SK-N-SH treated with all-trans-retinoic acid at 6 μM for 48 hours (cell line): ENCODE data around the gene TANC1.

Experiments used
- ATAC-seq: fragments of 200-7000 bp; cut with Tn5 transposase; 3 replicates; pipeline ENCODE4 v1.9.1; 2020; ENCODE audit warnings: mild to moderate bottlenecking, moderate library complexity
- ARNTL ChIP-seq: fragments of 450-650 bp; formaldehyde crosslinking; IDR thresholded peaks from 2 replicates; pipeline ENCODE4 v1.5.0; 2020; ENCODE audit warnings: low read depth, mild to moderate bottlenecking, moderate library complexity, borderline replicate concordance
- BACH2 ChIP-seq: fragments of 250-450 bp; sonication (Bioruptor Pico); IDR thresholded peaks from 2 replicates; pipeline ENCODE4 v1.9.0; 2021; ENCODE audit warnings: mild to moderate bottlenecking, borderline replicate concordance
- CREB5 ChIP-seq: fragments of 250-450 bp; sonication (Bioruptor Pico); IDR thresholded peaks from 2 replicates; pipeline ENCODE4 v1.5.1; 2020; ENCODE audit warnings: low read depth, mild to moderate bottlenecking, moderate library complexity
- CSDC2 ChIP-seq: fragments of 250-450 bp; sonication (Bioruptor Pico); IDR thresholded peaks from 2 replicates; pipeline ENCODE4 v1.5.0; 2020; ENCODE audit warnings: mild to moderate bottlenecking, moderate library complexity
- ESRRG ChIP-seq: fragments of 250-450 bp; sonication (Bioruptor Pico); IDR thresholded peaks from 2 replicates; pipeline ENCODE4 v1.6.1; 2021; ENCODE audit warnings: mild to moderate bottlenecking
- GLIS3 ChIP-seq: fragments of 250-450 bp; sonication (Bioruptor Pico); IDR thresholded peaks from 2 replicates; pipeline ENCODE4 v1.5.0; 2020; ENCODE audit warnings: mild to moderate bottlenecking, moderate library complexity
- ISL1 ChIP-seq: fragments of 250-450 bp; sonication (Bioruptor Pico); IDR thresholded peaks from 2 replicates; pipeline ENCODE4 v2.1.2; 2022; ENCODE audit warnings: mild to moderate bottlenecking, moderate library complexity
- OSR1 ChIP-seq: fragments of 250-450 bp; sonication (Bioruptor Pico); IDR thresholded peaks from 2 replicates; pipeline ENCODE4 v1.8.0; 2022; ENCODE audit warnings: moderate library complexity, mild to moderate bottlenecking, inconsistent platforms
- PATZ1 ChIP-seq: fragments of 250-450 bp; sonication (Bioruptor Pico); IDR thresholded peaks from 2 replicates; pipeline ENCODE4 v1.8.0; 2020; ENCODE audit warnings: mild to moderate bottlenecking, moderate library complexity, borderline replicate concordance
- POU6F1 ChIP-seq: fragments of 250-450 bp; sonication (Bioruptor Pico); IDR thresholded peaks from 2 replicates; pipeline ENCODE4 v1.8.0; 2021; ENCODE audit warnings: low read depth, mild to moderate bottlenecking, moderate library complexity, borderline replicate concordance
- PPARA ChIP-seq: fragments of 250-450 bp; sonication (Bioruptor Pico); IDR thresholded peaks from 2 replicates; pipeline ENCODE4 v1.5.0; 2020; ENCODE audit warnings: mild to moderate bottlenecking, borderline replicate concordance
- RARB ChIP-seq: fragments of 250-450 bp; sonication (Bioruptor Pico); IDR thresholded peaks from 2 replicates; pipeline ENCODE4 v1.8.0; 2021; ENCODE audit warnings: mild to moderate bottlenecking, moderate library complexity
- SNAI2 ChIP-seq: fragments of 250-450 bp; sonication (Bioruptor Pico); IDR thresholded peaks from 2 replicates; pipeline ENCODE4 v1.5.0; 2020; ENCODE audit warnings: mild to moderate bottlenecking, moderate library complexity
- TCF4 ChIP-seq: fragments of 250-450 bp; sonication (Bioruptor Pico); IDR thresholded peaks from 2 replicates; pipeline ENCODE4 v1.8.0; 2021; ENCODE audit warnings: mild to moderate bottlenecking, moderate library complexity, borderline replicate concordance
- TOX ChIP-seq: fragments of 250-450 bp; sonication (Bioruptor Pico); IDR thresholded peaks from 2 replicates; pipeline ENCODE4 v1.8.0; 2021; ENCODE audit warnings: mild to moderate bottlenecking, moderate library complexity, borderline replicate concordance
- TSHZ2 ChIP-seq: fragments of 250-450 bp; sonication (Bioruptor Pico); IDR thresholded peaks from 2 replicates; pipeline ENCODE4 v1.5.0; 2020; ENCODE audit warnings: mild to moderate bottlenecking, moderate library complexity
- ZC3H10 ChIP-seq: fragments of 250-450 bp; sonication (Bioruptor Pico); IDR thresholded peaks from 2 replicates; pipeline ENCODE4 v1.5.1; 2021; ENCODE audit warnings: mild to moderate bottlenecking, moderate library complexity
- ZFP3 ChIP-seq: fragments of 250-450 bp; sonication (Bioruptor Pico); IDR thresholded peaks from 2 replicates; pipeline ENCODE4 v1.5.0; 2020; ENCODE audit warnings: mild to moderate bottlenecking, moderate library complexity
- ZFP30 ChIP-seq: fragments of 450-650 bp; formaldehyde crosslinking; IDR thresholded peaks from 2 replicates; pipeline ENCODE4 v1.5.0; 2022; ENCODE audit warnings: mild to moderate bottlenecking, moderate library complexity
- ZNF565 ChIP-seq: fragments of 450-650 bp; formaldehyde crosslinking; conservative IDR thresholded peaks from 2 replicates; pipeline ENCODE4 v1.5.0; 2020; ENCODE audit warnings: low read depth, mild to moderate bottlenecking, moderate library complexity
- ZNF8 ChIP-seq: fragments of 450-650 bp; formaldehyde crosslinking; IDR thresholded peaks from 2 replicates; pipeline ENCODE4 v1.5.0; 2020; ENCODE audit warnings: mild to moderate bottlenecking, moderate library complexity
- TF ChIP-seq, protein P1 (sequence below): fragments of 250-450 bp; sonication (Bioruptor Pico); IDR thresholded peaks from 2 replicates; pipeline ENCODE4 v1.5.1; 2021; ENCODE audit warnings: mild to moderate bottlenecking, moderate library complexity

Gene TANC1

GRCh38 chr2:159019021-159019420 is 50.6 kb downstream of the TANC1 start (continued):
- no peak for TF ChIP-seq TSHZ2 (CRISPR knock-in tag)
- no peak for TF ChIP-seq ISL1

- no peak for ATAC-seq
- TF ChIP-seq ARNTL (CRISPR knock-in tag) (no peak), CSDC2 (CRISPR knock-in tag) (no peak), CREB5 (no peak), ZFP3 (CRISPR knock-in tag) (no peak), TCF4 (CRISPR knock-in tag) (no peak), PATZ1 (CRISPR knock-in tag) (no peak), GLIS3 (CRISPR knock-in tag) (no peak), RARB (CRISPR knock-in tag) (no peak), ZC3H10 (CRISPR knock-in tag) (no peak), ZNF8 (CRISPR knock-in tag) (no peak), OSR1 (CRISPR knock-in tag) (no peak), TSHZ2 (CRISPR knock-in tag) (no peak), TOX (CRISPR knock-in tag) (no peak), SNAI2 (CRISPR knock-in tag) (no peak), ZFP30 (CRISPR knock-in tag) (no peak), ESRRG (CRISPR knock-in tag) (no peak), PPARA (no peak), ISL1 (no peak), POU6F1 (no peak)
These were observed 53.6 kb downstream of the TANC1 start for GRCh38 chr2:159022019-159022418.

- no peak for TF ChIP-seq ISL1
- TF ChIP-seq, protein P1, sequence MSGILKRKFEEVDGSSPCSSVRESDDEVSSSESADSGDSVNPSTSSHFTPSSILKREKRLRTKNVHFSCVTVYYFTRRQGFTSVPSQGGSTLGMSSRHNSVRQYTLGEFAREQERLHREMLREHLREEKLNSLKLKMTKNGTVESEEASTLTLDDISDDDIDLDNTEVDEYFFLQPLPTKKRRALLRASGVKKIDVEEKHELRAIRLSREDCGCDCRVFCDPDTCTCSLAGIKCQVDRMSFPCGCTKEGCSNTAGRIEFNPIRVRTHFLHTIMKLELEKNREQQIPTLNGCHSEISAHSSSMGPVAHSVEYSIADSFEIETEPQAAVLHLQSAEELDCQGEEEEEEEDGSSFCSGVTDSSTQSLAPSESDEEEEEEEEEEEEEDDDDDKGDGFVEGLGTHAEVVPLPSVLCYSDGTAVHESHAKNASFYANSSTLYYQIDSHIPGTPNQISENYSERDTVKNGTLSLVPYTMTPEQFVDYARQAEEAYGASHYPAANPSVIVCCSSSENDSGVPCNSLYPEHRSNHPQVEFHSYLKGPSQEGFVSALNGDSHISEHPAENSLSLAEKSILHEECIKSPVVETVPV (CRISPR knock-in tag) = no peak
- TF ChIP-seq CREB5 = no peak
- no peak for TF ChIP-seq ZFP3 (CRISPR knock-in tag)
- TF ChIP-seq ZNF8 (CRISPR knock-in tag) = no peak
- TF ChIP-seq PPARA = no peak
- no peak for TF ChIP-seq ESRRG (CRISPR knock-in tag)
- TF ChIP-seq TSHZ2 (CRISPR knock-in tag) = no peak
- TF ChIP-seq ZC3H10 (CRISPR knock-in tag) = no peak
- TF ChIP-seq ZNF565 (CRISPR knock-in tag) = no peak
- TF ChIP-seq SNAI2 (CRISPR knock-in tag) = no peak
- no peak for TF ChIP-seq CSDC2 (CRISPR knock-in tag)
- no peak for TF ChIP-seq BACH2 (CRISPR knock-in tag)
- ATAC-seq = no peak
These were observed 57.7 kb downstream of the TANC1 start for GRCh38 chr2:159026170-159026569.
